22Rv1 (cell line): ENCODE measurements around the gene BPIFB2.

Source experiments
- H3K27ac ChIP-seq: fragments of 450-650 bp; 2 replicates; pipeline ENCODE4 v1.5.1; 2017
- CTCF ChIP-seq: fragments of 450-650 bp; IDR thresholded peaks from 2 replicates; pipeline ENCODE4 v1.5.1; 2017; ENCODE audit warnings: mild to moderate bottlenecking
- ZFX ChIP-seq: fragments of 450-650 bp; IDR thresholded peaks from 2 replicates; pipeline ENCODE4 v1.6.1; 2017; ENCODE audit warnings: antibody characterized with exemption, borderline replicate concordance

Gene BPIFB2

GRCh38 chr20:33020278-33021161 is 13.0 kb downstream of the BPIFB2 start:
- TF ChIP-seq ZFX (no peak), CTCF (no peak)
- H3K27ac ChIP-seq = no peak overlapping the region

- no peak for TF ChIP-seq ZFX
- TF ChIP-seq CTCF = no peak
- no peak overlapping the region for H3K27ac ChIP-seq
Observed at GRCh38 chr20:33021879-33022278, 14.4 kb downstream of the BPIFB2 start.

- no peak for TF ChIP-seq CTCF
- no peak for TF ChIP-seq ZFX
- H3K27ac ChIP-seq = no peak overlapping the region
Observed at GRCh38 chr20:33022289-33022688, 14.8 kb downstream of the BPIFB2 start.

- TF ChIP-seq ZFX = no peak
- no peak for TF ChIP-seq CTCF
- no peak overlapping the region for H3K27ac ChIP-seq
Observed at GRCh38 chr20:33022694-33023438, 15.4 kb downstream of the BPIFB2 start.

- H3K27ac ChIP-seq = no peak overlapping the region
- TF ChIP-seq ZFX = no peak
- TF ChIP-seq CTCF = no peak
Observed at GRCh38 chr20:33023439-33024242, 16.1 kb downstream of the BPIFB2 start.

- no peak overlapping the region for H3K27ac ChIP-seq
- TF ChIP-seq ZFX (no peak), CTCF (no peak)
Observed at GRCh38 chr20:33024243-33024560, 16.7 kb downstream of the BPIFB2 start.
